ENCODE measurements around the gene FBXL4.

DNA sequence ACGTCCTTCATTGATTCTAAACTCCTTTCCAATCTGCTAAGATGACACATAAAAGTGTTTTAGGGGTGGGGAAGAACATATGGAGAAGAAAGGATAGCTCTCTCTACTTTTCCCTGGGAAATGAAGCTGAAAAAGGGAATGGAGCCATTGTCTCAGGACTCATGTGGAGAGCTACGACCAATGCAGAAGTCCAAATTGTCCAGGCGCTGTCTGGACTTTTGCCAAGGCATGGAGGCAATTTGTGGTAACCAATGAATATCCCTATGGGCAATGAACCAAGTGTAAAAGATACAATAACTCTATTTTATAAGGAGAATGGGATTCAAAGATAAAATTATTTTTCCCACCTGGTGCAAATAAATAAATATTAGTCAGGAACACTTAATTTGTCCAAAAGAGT, 16.1 kb downstream of the FBXL4 start:
- TF ChIP-seq MAX (IDR thresholded peaks at IDR 0.05) = no peak
- TF ChIP-seq TEAD4 (IDR thresholded peaks at IDR 0.05) = no peak
- TF ChIP-seq YY1 (IDR thresholded peaks at IDR 0.05; ENCODE audit: low read depth) = no peak
- TF ChIP-seq TAF1 (IDR thresholded peaks at IDR 0.05; ENCODE audit: low read depth) = no peak
- TF ChIP-seq TCF12 (IDR thresholded peaks at IDR 0.05; ENCODE audit: low read depth) = no peak

Measured in Ishikawa (cell line).